ENCODE results near the gene ZNF747.

ZNF747 gene

DNA sequence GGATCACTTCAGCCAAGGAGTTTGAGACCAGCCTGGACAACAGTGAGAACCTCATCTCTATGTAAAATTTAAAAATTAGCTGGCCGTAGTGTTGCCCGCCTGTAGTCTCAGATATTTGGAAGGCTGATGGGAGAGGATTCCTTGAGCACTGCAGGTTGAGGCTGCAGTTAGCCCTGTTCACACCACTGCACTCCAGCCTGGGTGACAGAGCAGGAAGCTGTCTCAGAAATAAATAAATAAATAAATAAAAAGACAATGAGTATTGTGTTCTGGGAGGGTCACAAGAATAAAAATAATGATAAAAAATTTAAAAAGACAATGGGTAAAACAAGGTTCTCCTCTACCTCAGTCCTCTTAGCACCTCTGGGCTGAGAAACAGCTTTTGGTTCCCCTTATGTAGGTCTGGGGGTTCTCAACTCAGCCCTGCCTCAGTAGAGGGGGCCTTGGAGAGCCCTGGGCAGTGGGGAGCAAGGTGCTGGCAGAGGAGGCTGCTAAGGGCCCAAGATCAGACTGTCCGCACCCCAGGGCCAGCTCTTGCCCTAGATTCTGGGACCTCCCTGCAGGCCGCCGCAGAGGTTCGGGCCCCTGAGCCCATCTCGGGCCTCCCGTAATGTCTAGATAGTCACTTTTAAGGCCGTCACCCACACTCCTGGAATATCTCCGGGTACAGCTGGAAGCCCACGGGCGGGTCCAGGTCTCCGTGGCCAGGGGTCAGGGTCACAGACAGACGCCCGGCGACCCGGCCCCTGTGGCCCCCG lies 20.1 kb upstream of the ZNF747 start:
- CTCF ChIA-PET, result interaction anchor here (1.1 to 1.3 kb wide), 2 partner anchors 19 to 74 kb away, joined by 3 to 4 read pairs; no protein-coding TSS in a partner anchor
- H3K27ac ChIP-seq, result peak overlapping the region; percentile 5
- POLR2A ChIA-PET (ENCODE audit: low non-redundant PET), result interaction anchor here (0.6 kb wide), 1 partner anchor 73 kb away, joined by 3 read pairs; no protein-coding TSS in a partner anchor
- DNase-seq (ENCODE audit: low spot score), result no peak
- TF ChIP-seq, protein P1, sequence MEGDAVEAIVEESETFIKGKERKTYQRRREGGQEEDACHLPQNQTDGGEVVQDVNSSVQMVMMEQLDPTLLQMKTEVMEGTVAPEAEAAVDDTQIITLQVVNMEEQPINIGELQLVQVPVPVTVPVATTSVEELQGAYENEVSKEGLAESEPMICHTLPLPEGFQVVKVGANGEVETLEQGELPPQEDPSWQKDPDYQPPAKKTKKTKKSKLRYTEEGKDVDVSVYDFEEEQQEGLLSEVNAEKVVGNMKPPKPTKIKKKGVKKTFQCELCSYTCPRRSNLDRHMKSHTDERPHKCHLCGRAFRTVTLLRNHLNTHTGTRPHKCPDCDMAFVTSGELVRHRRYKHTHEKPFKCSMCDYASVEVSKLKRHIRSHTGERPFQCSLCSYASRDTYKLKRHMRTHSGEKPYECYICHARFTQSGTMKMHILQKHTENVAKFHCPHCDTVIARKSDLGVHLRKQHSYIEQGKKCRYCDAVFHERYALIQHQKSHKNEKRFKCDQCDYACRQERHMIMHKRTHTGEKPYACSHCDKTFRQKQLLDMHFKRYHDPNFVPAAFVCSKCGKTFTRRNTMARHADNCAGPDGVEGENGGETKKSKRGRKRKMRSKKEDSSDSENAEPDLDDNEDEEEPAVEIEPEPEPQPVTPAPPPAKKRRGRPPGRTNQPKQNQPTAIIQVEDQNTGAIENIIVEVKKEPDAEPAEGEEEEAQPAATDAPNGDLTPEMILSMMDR (conservative IDR thresholded peaks at IDR 0.05; ENCODE audit: low read depth), result no peak

DNA sequence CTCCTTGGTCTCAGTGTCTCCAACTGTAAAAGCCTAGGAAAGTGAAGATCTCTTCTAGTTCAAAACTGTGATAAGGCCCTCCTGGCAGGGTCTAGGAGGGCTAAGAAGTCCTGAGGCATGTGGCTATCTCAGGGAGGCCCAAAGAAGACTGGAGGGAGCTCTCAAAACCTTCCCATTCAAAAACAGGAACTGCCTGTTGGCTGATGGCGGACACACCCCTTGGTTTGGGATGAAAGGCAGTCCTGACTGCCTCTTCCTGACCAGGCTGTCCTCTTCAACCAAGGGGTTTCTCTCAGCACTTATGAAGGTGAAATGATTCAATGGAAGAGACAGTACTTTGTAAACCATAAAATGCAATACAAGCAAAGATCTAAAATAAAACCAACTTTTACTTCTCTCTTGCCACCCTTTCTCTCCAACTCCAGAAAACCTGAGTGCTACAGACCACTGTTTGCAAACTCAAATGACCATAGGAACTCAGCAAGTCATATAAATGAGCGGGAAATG lies 18.8 kb upstream of the ZNF747 start:
- H3K27ac ChIP-seq, result peak overlapping the region; percentile 26; the same call in 1 of the 2 replicates
- TF ChIP-seq, protein P1 (conservative IDR thresholded peaks at IDR 0.05; ENCODE audit: low read depth), result no peak
- CTCF ChIA-PET, result interaction anchor here (0.6 kb wide), 2 partner anchors 55 to 144 kb away, joined by 4 to 7 read pairs; no protein-coding TSS in a partner anchor
- DNase-seq (ENCODE audit: low spot score), result no peak
- POLR2A ChIA-PET (ENCODE audit: low non-redundant PET), result no interaction called here

DNA sequence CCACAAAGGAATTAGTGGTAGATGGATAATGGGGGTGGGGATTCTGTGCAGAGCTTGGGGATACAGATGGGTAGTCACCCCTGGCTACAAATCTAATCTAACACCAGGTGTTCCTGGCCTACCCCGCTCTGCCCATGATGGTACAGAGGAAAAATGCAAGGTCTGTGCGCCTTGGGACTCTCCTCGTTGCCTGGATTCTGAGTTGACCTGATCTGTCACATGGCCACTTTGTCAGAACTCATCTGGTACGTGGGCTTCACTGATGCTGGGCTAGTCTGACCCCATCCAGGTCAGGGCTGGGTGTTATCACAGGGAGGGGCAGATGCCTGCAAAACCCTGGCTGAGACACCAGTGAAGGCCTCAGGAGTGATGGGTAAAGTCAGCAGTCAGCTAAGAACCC lies 18.3 kb upstream of the ZNF747 start:
- peak overlapping the region; percentile 26; the same call in 1 of the 2 replicates for H3K27ac ChIP-seq
- POLR2A ChIA-PET (ENCODE audit: low non-redundant PET), result no interaction called here

DNA sequence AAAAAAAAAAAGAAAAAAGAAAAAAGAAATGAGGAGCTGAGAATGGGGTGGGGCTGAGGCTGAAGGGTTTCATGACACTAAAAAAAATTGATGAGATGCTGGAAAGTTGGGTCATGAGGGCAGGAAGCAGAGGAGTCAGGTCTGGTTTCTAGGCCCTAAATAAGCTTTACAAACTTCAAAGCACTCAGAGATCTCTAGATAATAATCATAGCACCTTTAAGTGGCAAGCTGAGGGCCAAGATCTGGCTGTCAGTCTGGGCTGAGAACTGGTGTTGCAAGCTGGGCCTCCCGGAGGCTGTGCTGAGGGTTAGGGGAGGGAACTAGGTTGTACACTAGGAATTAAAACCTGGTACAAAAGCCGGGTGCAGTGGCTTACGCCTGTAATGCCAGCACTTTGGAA lies 17.1 kb upstream of the ZNF747 start:
- ChIA-PET CTCF (no interaction called here), POLR2A (ENCODE audit: low non-redundant PET) (interaction anchor here (0.7 kb wide), 1 partner anchor 87 kb away, joined by 7 read pairs; no protein-coding TSS in a partner anchor)
- no peak for DNase-seq (ENCODE audit: low spot score)
- TF ChIP-seq, protein P1 (conservative IDR thresholded peaks at IDR 0.05; ENCODE audit: low read depth), result no peak
- H3K27ac ChIP-seq, result peak overlapping the region; percentile 37; the same call in 1 of the 2 replicates

More for the DNA sequence above, 18.3 kb upstream of the ZNF747 start:
- TF ChIP-seq, protein P1 (conservative IDR thresholded peaks at IDR 0.05; ENCODE audit: low read depth), result no peak
- DNase-seq (ENCODE audit: low spot score), result no peak
- CTCF ChIA-PET, result interaction anchor here (0.6 kb wide), 2 partner anchors 55 to 143 kb away, joined by 4 to 7 read pairs; no protein-coding TSS in a partner anchor

DNA sequence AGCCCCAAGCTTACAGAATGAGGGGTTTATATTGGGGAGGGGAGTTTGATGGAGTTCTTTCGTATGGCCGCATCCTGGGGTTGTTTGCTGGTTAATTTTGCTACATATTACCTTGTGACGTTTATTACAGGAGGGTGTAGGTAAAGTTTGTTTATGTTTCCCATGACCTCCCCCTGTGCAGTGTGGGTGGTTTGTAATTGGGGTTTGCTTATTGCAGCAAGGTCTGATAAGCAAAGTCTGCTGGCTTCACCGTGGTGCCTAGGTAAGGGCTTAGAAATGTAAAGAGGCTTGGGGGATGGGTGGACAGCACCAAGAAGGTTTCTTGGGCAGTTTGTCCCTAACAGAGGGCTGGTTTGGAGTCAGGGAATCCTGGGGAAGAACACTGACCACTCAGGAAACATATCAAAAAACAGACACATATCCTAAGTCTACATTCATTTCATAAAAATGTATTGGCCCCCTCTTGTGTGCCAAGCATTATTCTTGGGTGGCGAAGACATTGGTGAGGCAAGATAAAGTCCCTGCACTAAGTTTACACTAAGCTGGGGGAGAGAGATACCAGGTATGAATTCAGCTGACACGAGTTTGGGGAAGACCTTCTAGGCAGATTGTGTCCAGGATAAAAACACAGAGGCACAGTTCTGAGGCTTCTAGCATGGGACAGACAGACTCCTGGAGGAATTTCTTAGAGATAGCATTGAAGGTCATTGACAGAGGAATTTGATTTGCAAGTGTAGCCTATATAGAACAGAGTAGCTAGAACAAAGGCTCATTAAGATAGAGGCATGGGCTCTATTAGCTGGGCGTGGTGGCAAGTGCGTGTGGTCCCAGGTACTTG lies 14.0 kb upstream of the ZNF747 start:
- TF ChIP-seq, protein P1 (conservative IDR thresholded peaks at IDR 0.05; ENCODE audit: low read depth), result no peak
- no peak for DNase-seq (ENCODE audit: low spot score)
- H3K27ac ChIP-seq, result peak overlapping the region; percentile 27; the same call in 1 of the 2 replicates
- ChIA-PET CTCF (interaction anchor here (0.5 kb wide), 1 partner anchor 90 kb away, joined by 3 read pairs; no protein-coding TSS in a partner anchor), POLR2A (ENCODE audit: low non-redundant PET) (no interaction called here)

DNA sequence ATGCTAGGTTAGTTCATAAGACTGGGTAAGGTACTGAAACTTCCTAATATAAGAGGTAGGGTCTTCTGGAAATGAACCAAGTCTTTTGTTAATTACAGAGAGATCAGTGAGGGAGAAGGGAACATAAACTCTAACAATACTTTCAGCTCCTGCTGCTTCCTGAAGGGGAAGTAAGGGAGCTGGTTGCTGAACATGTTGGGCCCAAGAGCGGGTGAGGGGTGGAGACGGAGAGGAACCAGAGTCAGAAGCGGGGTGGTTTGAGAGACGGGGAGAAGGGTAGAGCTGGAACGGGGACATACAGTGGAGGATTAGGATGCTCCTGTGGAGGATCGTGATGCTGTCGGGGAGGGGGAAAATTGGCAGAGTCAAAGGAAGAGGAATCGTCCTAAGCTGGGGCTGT lies 11.5 kb upstream of the ZNF747 start:
- TF ChIP-seq, protein P1 (conservative IDR thresholded peaks at IDR 0.05; ENCODE audit: low read depth), result no peak
- POLR2A ChIA-PET (ENCODE audit: low non-redundant PET), result interaction anchor here (0.6 kb wide), 1 partner anchor 88 kb away, joined by 3 read pairs; no protein-coding TSS in a partner anchor
- CTCF ChIA-PET, result interaction anchor here (1.7 kb wide), 1 partner anchor 10 kb away, joined by 4 read pairs; no protein-coding TSS in a partner anchor
- no peak overlapping the region for H3K27ac ChIP-seq
- no peak for DNase-seq (ENCODE audit: low spot score)

All from RWPE1 (cell line).